Esophagus squamous epithelium (tissue), 4 donors: ENCODE results near the gene COMMD9.

Experiments
- POLR2A ChIP-seq, 4 donors: fragments of 450-650 bp; IDR thresholded peaks; one replicate each; pipeline ENCODE4 v1.6.1; 2017; ENCODE audit warnings: antibody characterized with exemption in 4 of 4, mild to moderate bottlenecking in 4 of 4, moderate library complexity in 3 of 4
- TF ChIP-seq, protein P1 (sequence below), 6 experiments: fragments of 450-650 bp in 4 of 6; fragments of 200-600 bp in 2 of 6; sonication (generic) in 2 of 6; IDR thresholded peaks; one replicate each; pipeline ENCODE4 v1.5.1; 2016 to 2019; ENCODE audit warnings: antibody characterized with exemption in 6 of 6, mild to moderate bottlenecking in 4 of 6, moderate library complexity in 4 of 6

GRCh38 chr11:36281850-36282249 is 7.4 kb downstream of the COMMD9 start:
- TF ChIP-seq POLR2A (IDR thresholded peaks at IDR 0.05): no peak
- TF ChIP-seq, protein P1, sequence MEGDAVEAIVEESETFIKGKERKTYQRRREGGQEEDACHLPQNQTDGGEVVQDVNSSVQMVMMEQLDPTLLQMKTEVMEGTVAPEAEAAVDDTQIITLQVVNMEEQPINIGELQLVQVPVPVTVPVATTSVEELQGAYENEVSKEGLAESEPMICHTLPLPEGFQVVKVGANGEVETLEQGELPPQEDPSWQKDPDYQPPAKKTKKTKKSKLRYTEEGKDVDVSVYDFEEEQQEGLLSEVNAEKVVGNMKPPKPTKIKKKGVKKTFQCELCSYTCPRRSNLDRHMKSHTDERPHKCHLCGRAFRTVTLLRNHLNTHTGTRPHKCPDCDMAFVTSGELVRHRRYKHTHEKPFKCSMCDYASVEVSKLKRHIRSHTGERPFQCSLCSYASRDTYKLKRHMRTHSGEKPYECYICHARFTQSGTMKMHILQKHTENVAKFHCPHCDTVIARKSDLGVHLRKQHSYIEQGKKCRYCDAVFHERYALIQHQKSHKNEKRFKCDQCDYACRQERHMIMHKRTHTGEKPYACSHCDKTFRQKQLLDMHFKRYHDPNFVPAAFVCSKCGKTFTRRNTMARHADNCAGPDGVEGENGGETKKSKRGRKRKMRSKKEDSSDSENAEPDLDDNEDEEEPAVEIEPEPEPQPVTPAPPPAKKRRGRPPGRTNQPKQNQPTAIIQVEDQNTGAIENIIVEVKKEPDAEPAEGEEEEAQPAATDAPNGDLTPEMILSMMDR (IDR thresholded peaks at IDR 0.05): no peak
